KOPT-K1 (cell line): Measurements from ENCODE around the gene PIM3.

Source experiments
- H3K27ac ChIP-seq: fragments of 200-600 bp; sonication (generic); 2 replicates; pipeline ENCODE4 v1.5.1; 2016; ENCODE audit warnings: antibody characterized with exemption, mild to moderate bottlenecking, low read depth, low read length; ENCODE audit not compliant: poor library complexity, severe bottlenecking
- H3K36me3 ChIP-seq: fragments of 200-600 bp; sonication (generic); 2 replicates; pipeline ENCODE4 v1.5.1; 2017; ENCODE audit warnings: antibody characterized with exemption, mild to moderate bottlenecking, low read length, moderate library complexity; ENCODE audit not compliant: insufficient read depth
- H3K9me3 ChIP-seq: fragments of 200-600 bp; sonication (generic); 2 replicates; pipeline ENCODE4 v1.5.1; 2017; ENCODE audit warnings: antibody characterized with exemption, low read length, mild to moderate bottlenecking; ENCODE audit not compliant: insufficient read depth, poor library complexity, severe bottlenecking

The PIM3 gene

DNA sequence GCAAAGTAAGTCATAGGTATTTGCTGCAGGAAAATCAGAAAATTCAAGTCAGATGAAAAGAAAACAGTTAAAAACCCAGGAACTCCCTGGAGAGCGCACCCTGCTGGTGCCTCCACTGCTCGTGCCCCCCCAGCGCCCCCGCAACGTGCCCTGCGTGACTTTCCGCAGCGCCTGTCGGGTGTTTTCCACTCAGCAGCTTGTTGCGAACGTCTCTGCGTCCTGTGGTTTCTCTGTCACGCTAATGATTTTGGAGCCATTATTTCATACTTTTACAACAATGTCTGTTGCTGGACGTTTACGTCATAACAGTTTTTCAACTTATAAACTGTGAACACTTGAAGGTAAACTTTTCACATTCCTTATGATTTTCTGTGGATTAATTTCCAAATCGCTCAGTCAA, 37.1 kb upstream of the PIM3 start:
- Histone ChIP-seq H3K9me3 (no peaks in the 10 kb centered on the region), H3K27ac (peak overlapping the region; percentile 78), H3K36me3 (peaks cover 14% of the 10 kb centered on the region; the same call in 1 of the 2 replicates)

DNA sequence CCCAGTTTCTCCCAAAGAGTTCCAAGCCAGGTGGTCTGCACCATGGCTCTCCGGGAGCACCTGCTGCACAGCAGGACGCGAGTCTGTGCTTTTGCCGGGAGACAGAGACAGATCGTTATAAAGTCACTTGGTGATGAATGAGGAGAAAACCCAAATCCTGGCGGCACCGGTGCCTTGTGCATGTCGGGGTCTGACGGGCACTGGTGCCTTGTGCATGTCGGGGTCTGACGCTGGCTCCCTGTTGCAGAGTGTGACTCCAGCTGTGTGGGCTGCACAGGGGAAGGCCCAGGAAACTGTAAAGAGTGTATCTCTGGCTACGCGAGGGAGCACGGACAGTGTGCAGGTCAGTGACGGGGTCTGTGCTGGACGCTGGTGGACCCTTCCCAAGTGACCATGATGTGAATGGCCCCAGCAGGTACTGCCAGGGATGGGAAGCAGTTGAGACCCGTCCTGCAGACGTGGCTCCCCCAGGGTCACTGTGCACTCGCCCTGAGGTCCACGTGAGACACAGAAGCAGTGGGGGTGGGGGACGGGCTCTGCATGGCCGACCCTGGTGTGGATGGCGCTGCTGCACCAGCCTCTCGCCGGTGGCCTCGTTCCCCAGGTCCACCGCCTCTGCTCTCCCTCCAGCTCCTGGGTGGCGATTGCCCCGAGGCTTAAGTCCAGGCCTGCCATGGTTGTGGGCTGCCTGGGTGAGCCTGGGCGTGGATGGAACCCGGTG, 36.3 kb upstream of the PIM3 start:
- Histone ChIP-seq H3K36me3 (peaks cover 14% of the 10 kb centered on the region; the same call in 1 of the 2 replicates), H3K9me3 (no peaks in the 10 kb centered on the region), H3K27ac (peak overlapping the region; percentile 78)

DNA sequence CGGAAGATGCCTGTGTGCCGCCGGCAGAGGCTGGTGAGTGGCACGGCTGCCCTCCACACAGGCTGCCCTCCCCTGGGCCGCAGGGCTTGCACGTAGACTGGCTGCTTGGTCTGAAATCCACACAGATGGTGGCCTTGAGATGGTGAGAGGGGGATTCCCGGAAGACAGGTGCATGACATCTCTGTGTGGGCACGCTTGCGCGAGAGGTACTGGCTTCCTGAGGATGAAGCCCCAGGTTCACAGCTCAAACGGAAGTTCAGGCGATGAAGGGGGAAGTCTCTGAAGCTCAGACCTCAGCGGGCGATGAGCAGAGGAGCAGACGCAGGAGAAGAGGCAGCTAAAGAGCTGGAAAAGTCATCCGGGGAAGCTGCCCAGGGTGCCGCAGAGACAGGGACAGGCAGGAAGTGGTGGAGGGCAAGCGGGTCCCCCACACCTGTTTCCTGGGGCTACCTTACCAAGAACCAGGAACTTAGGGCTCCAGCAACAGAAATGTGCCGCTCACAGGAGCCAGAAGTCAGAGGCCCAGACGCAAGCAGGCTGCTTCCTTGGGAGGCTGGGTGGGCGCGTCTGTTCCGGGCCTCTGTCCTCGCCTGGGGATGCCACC, 34.9 kb upstream of the PIM3 start:
- no peaks in the 10 kb centered on the region for H3K9me3 ChIP-seq
- H3K36me3 ChIP-seq: peaks cover 6% of the 10 kb centered on the region; the same call in 1 of the 2 replicates
- H3K27ac ChIP-seq: peak overlapping the region; percentile 78

DNA sequence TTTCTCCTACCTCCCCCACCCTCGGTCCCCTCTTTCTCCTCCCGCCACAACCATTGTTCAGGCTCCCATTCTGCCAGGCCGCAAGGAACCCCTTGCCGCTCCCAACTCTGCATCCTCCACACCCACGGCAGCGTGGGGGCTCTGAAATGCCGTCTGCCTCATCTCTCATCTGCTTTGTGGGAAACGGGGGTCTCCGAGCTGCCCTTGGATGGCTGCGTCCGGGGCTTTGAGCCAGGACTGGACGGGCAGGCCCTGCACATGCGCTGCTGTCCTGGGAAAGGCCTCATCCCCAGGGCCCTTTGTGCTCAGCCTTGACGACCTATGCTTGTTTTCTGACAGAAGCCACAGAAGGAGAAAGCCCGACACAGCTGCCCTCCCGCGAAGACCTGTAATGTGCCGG, 33.7 kb upstream of the PIM3 start:
- H3K9me3 ChIP-seq: no peaks in the 10 kb centered on the region
- H3K27ac ChIP-seq: no peak overlapping the region
- H3K36me3 ChIP-seq: no peaks in the 10 kb centered on the region

DNA sequence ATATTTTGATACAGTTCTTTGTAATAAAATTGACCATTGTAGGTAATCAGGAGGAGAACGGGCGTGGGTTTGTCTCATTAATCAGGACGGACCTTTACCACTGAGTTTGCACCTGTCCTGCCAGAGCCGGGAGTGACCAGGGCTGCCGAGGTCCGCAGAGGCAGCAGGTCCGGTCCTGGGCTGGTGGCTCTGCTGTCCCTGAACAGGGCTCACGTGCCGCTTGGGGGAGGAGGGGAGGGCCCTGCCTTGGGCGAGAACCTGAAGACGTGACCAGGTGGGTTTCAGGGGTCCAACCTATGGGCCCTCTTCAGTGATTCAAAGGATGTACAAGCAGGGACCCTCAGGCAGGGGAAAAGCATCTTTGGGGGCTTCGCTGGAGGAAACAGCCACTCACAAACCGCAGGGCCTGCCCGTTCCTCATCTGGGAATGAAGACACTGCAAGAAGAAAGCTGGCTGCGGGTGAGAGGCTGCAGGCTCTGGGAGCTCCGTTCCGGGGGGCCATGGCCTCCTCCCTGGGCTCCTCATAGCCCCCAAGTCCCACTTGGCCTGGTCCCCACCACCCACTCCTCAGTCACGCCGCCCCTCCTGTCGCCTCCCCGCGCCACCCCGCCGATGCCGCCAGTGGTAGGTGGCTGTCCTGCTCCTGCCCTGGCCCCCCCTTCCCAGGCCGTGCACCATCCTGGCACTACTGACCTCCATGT, 32.9 kb upstream of the PIM3 start:
- Histone ChIP-seq H3K27ac (no peak overlapping the region), H3K36me3 (no peaks in the 10 kb centered on the region), H3K9me3 (no peaks in the 10 kb centered on the region)

DNA sequence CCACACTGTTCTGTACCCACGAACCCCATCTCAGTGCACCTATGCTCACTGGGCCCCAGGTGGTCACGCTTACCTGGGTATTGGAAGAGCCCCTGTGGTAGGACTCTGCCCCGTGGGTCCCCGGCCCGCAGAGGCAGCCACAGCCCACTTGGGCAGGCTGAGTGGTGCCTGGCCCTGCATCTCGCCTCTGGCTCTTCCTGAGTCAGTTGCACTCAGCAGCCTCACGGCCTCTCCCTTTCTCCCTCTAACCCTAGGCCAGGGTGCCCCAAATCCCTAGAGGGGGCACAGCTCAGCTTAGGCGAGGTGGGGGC, 32.4 kb upstream of the PIM3 start:
- H3K9me3 ChIP-seq: no peaks in the 10 kb centered on the region
- no peaks in the 10 kb centered on the region for H3K36me3 ChIP-seq
- no peak overlapping the region for H3K27ac ChIP-seq

DNA sequence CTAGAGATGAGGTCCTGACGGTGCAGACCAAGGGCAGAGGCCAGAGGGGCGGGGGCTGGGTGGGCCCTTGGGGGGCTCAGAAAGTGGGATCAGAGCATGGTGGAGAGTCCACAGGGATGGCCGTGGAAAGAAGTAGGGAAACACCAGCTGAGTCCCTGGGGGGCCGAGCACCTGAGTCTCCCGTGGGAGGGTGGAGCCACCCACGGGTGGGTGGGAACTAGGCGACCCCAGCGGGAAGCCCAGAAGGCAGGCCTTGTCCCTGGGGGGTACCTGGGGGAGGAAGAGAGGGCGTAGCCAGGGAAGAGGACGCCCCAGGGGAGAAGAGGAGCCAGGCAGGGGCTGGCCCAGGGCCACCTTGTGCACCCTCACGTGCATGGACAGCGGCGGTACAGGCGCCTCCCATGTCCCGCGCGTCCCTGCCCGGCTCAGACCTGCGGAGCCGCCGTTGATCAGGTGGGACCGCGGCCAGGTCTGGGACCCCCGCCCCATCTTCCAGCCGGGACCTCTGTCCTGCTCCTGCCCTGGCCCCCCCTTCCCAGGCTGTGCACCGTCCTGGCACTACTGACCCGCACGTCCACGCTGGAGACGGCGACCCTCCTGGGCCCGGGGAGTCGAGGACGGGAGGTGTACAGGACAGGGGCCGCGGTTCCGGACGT, 31.9 kb upstream of the PIM3 start:
- H3K36me3 ChIP-seq: no peaks in the 10 kb centered on the region
- H3K27ac ChIP-seq: no peak overlapping the region
- H3K9me3 ChIP-seq: no peaks in the 10 kb centered on the region

DNA sequence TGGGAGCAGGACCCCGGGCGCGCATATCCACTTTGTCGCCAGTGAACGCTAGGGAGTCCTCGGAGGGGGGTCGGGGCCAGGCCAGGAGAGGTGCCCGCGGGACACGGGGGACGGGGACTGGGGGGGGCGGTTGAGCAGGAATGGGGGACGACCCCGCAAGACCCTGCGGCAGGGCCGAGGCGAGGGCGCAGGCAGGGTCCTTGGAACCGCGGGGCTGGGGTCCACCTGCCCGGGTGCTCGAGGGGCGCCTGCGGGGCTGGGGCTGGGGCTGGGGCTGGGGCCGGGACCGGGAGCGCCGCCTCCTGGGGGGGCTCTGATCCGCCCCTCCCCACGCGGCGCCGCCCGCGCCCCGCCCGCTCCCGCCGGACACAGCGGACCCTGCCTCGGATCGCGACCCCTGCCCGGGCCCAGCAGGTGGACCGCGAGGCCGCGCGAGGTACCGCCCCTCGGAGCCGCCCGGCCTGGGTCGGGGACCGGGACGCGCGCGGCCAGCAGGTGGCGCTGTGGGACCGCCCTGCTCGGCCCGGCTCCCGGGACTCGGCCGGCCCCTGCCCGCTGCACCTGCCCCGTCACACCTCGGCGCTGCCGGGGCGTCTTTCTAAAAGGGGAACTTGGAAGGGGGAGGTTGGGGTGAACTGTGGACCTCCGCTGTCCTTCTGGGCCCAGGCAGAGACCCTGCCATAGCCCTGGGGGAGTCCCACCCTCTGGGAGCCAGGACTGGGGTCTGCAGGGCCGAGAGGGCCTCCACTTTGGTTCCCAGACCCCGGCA, 31.2 kb upstream of the PIM3 start:
- Histone ChIP-seq H3K9me3 (no peaks in the 10 kb centered on the region), H3K27ac (no peak overlapping the region), H3K36me3 (no peaks in the 10 kb centered on the region)

DNA sequence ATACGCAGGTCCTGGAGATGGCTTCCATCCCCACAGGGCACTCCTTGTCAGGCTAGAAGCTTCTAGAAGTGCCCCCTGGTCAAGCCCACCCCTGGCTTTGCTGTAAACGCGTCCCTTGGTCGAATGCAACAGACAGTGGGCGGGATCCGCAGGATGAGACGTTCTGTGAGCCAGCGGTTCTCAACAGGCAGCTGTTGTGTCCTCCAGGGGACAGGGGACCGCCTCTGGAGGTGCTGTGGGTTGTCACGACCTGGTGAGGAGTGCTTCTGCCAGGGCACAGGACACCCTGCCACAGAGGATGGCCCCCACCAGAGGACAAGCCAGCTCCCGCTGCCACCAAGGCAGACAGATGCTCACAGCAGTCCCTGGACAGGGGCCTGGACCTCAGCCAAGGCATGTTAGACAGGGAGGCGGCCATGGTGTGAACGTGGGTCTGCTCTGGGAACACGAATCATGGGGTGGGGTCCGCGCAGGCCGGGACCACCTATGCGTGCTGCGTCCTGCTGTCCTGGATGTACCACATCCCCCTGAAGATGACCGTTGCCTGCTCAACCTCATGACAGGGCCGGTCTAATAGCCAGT, 30.5 kb upstream of the PIM3 start:
- no peaks in the 10 kb centered on the region for H3K36me3 ChIP-seq
- no peak overlapping the region for H3K27ac ChIP-seq
- no peaks in the 10 kb centered on the region for H3K9me3 ChIP-seq

DNA sequence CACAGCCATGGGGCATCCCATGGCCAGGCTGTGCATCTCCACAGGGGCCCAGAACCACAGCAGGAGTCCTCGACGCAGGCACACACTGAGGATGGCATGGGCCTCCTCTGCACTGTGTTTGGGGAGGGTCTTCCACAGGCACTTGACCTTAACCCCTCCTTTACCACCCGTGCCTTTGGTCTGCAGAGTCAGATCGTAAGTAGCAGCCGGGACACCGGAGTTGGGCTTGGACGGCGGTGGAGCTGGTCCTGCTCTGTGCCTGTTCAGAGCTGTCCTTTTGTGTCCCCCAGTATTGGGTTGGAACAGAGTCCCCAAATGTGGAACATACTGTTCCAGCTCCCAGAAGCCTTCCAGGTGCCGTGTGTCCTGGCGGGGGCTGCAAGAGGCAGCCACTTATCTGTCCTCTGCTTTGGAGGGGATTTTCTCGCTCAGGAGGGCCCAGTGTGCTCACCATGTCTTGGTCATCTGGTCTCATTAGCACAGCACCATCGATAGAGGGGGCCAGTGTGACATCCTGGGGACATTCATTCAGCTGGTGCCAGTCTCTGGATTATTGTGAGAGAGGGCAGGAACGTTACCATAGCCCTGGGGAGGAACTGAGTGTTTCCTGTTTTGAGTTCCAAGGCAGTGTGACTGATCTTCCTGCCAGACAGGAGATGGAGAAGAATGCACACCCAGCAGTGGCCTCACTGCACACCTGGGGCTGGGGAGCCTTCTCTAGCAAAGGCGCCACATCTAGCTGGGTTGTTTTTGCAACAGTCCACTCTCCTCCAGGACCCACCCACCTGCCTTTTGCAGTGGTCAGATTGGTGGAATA, 29.8 kb upstream of the PIM3 start:
- H3K36me3 ChIP-seq: no peaks in the 10 kb centered on the region
- no peaks in the 10 kb centered on the region for H3K9me3 ChIP-seq
- H3K27ac ChIP-seq: no peak overlapping the region

DNA sequence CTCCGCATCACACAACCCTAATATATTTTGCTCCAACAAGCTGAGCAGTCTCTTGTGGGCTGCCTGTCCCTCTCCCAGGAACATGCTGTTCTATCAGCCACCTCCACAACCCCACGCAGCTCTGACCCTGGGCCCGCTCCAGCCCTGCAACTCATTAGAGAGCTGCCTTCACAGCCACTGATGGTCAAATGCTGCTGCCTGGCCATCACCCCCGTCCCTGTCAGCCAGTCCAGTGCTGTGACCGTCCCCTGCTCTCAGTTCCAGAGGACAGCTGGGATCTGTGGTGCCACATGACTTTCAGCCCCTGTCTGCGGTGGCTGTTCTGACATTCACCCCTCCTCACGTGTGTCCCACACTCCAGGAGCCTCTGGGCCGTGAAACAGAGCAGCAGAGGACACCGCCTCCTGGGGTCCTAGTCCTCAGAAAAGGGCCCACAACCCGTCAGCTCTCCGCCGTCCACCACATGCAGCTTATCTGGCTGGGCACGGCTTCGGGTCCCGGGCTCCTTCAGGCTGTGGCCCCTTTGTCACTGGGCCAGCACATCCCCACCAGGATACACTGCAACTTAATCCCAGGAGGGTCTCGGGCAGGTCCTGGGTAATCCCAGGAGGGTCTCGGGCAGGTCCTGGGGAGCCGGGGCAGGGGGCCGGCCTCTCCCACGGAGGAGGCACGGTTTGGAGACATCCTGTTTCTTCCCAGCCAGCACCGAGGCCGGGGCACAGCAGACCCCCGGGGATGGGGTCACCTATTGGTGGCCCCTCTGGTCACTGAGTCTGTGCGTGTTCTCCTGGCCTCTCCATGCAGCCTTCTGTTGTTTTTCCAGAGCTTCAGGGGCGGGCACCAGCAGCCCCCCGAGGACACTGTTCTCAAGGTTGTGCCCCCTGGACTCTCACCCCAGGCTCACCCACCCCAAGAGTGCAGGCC, 27.1 kb upstream of the PIM3 start:
- Histone ChIP-seq H3K9me3 (no peaks in the 10 kb centered on the region), H3K27ac (no peak overlapping the region)

DNA sequence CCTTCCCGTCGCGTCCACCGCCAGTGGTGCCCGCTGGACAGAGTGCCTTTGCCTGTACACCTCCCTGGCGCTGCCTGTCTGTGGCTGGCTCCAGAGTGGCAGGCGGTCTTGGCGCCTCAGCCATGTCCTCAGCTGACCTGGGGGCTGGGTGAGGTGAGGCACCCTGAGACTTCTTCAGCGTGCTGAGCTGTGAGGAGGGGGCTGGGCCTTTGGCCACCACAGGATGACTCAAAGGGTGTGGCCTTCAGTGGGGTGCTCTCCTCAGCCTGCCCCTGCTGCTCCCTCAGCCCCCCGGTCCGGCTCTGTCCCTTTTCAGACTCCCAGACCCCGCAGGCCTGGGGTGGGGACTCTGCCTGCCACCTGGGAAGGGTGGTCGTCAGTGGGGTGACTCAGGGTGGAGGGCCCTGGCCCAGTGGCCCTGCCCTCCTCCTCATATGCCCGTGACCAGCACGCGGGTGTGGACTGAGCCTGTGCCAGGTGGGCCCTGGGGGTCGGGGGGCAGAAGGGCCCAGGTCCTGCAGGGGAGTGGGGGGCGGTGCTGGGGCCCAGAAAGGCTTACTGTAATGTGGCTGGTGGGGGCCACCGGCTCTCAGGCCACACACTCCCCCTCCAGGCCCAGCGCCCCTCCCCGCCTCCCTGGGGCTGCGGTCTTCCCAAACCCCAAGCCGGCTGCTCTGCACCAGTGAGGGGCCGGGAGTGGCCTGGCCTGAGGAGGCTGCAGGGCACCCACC, 26.2 kb upstream of the PIM3 start:
- H3K27ac ChIP-seq: peak overlapping the region; percentile 67

More for the DNA sequence above, 27.1 kb upstream of the PIM3 start:
- no peaks in the 10 kb centered on the region for H3K36me3 ChIP-seq

More for the DNA sequence above, 26.2 kb upstream of the PIM3 start:
- Histone ChIP-seq H3K36me3 (no peaks in the 10 kb centered on the region), H3K9me3 (no peaks in the 10 kb centered on the region)
